T follicular helper cell (primary cell): Measurements from ENCODE around the gene NRF1.

Experiments
- DNase-seq: peaks from one replicate; pipeline ENCODE4 v3.0.0-alpha.2; 2020; ENCODE audit warnings: low read depth

NRF1 gene

GRCh38 chr7:129771201-129771927, 159.8 kb downstream of the NRF1 start:
- no peak for DNase-seq

GRCh38 chr7:129771928-129772479, 160.5 kb downstream of the NRF1 start:
- no peak for DNase-seq

- DNase-seq = no peak
These were observed 161.2 kb downstream of the NRF1 start for GRCh38 chr7:129772646-129773280.

DNA sequence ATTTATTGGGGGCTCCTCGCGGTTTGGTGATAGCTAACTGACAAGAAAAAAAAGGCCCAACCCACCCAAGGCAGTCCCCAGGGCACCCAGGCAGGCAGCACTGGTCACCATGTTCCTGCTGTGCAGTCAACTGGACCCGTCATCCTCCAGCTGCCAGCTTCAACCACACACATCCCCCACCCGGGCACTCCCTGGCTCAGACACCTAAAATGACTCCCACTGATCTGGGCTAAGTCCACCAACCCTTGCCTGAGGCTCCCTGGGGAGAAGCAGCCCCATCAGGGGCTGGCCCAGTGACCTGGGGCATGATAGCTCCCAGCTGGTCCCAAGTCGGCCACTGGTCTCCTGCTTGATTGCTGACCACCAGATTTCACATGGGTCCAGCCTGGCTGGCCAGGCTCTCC, 161.8 kb downstream of the NRF1 start:
- DNase-seq = no peak

- no peak for DNase-seq
These were observed 162.4 kb downstream of the NRF1 start for GRCh38 chr7:129773871-129774270.

GRCh38 chr7:129774359-129774758, 162.8 kb downstream of the NRF1 start:
- no peak for DNase-seq

- DNase-seq = no peak
These were observed 163.6 kb downstream of the NRF1 start for GRCh38 chr7:129774871-129775694.

GRCh38 chr7:129775695-129776361, 164.3 kb downstream of the NRF1 start:
- no peak for DNase-seq

- no peak for DNase-seq
These were observed 164.8 kb downstream of the NRF1 start for GRCh38 chr7:129776362-129776722.

- no peak for DNase-seq
These were observed 165.8 kb downstream of the NRF1 start for GRCh38 chr7:129777195-129777844.

GRCh38 chr7:129777993-129778769, 166.7 kb downstream of the NRF1 start:
- DNase-seq = no peak

- no peak for DNase-seq
These were observed 167.5 kb downstream of the NRF1 start for GRCh38 chr7:129778770-129779601.

- no peak for DNase-seq
These were observed 168.2 kb downstream of the NRF1 start for GRCh38 chr7:129779602-129780256.

DNA sequence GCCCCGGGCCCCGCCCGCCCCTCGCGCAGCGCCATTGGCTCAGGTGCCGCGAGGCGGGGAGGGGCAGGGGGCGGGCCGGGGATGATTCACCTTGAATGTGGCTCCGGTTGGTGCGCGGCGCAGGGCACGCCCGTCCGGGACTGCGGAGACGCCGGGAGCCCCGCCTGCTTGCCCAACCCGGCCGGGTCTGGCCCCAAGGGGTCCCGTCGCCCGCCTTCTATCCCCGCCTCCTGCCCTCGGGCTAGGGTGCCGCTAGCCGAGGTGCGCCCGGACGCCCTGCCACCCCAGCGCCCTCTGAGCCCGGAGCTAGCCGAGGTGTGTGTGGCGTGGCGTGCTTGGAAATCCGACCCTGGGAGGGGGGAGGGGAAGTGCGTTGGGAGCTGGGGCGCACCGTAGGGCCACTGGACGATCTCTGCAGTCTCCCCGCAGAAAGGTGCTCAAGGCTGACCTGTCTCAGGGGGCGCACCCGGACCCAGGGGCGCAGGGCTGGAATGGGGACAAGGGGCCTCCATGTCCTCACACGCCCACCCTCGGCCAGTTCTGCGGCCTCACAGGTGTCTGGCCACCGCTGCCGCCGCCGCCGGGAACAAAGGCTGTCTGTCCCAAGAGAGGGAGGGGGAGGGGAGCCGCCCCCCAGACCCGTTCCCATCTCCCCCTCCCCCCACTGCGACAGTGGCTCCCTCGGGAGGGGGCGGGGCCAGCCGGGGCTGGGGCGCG, 168.9 kb downstream of the NRF1 start:
- peak; percentile 59 for DNase-seq

- DNase-seq = no peak
These were observed 169.7 kb downstream of the NRF1 start for GRCh38 chr7:129780974-129781927.

GRCh38 chr7:129781928-129782817, 170.7 kb downstream of the NRF1 start:
- DNase-seq = no peak
